Upper lobe of left lung (tissue), 6 donors: ENCODE measurements around the gene RFWD3. TPM values are rescaled to one million over a fixed set of nuclear protein-coding genes. Genes with fewer than 3 reads are reported as not detected.

Source experiments
- ATAC-seq, 2 donors: fragments of 200-7000 bp; cut with Tn5 transposase; one replicate each; pipeline ENCODE4 v1.9.1; 2022; ENCODE audit warnings: mild to moderate bottlenecking in 2 of 2, moderate library complexity in 2 of 2; ENCODE audit not compliant: low FRiP score in 2 of 2
- DNase-seq, 2 donors: peaks; one replicate each; pipeline ENCODE4 v3.0.0-alpha.2; 2019 to 2020
- H3K27ac ChIP-seq, 4 donors: fragments of 200-600 bp; sonication (generic); one replicate each; pipeline ENCODE4 v1.5.1; 2016 to 2019
- H3K27me3 ChIP-seq, 4 donors: fragments of 200-600 bp; sonication (generic); one replicate each; pipeline ENCODE4 v1.5.1; 2017 to 2019
- H3K36me3 ChIP-seq, 4 donors: fragments of 200-600 bp; sonication (generic); one replicate each; pipeline ENCODE4 v1.5.1; 2016 to 2019
- H3K4me1 ChIP-seq, 4 donors: fragments of 200-600 bp; sonication (generic); one replicate each; pipeline ENCODE4 v1.5.1; 2018 to 2019
- H3K4me3 ChIP-seq, 4 donors: fragments of 200-600 bp; sonication (generic); one replicate each; pipeline ENCODE4 v1.5.1; 2017 to 2019; ENCODE audit warnings: mild to moderate bottlenecking in 2 of 4, moderate library complexity in 1 of 4
- H3K9me3 ChIP-seq, 4 donors: fragments of 200-600 bp; sonication (generic); one replicate each; pipeline ENCODE4 v1.5.1; 2018 to 2019
- CTCF ChIP-seq, 6 experiments: fragments of 450-650 bp in 4 of 6; fragments of 200-600 bp in 2 of 6; sonication (generic) in 2 of 6; IDR thresholded peaks; one replicate each; pipeline ENCODE4 v1.5.1; 2016 to 2019; ENCODE audit warnings: antibody characterized with exemption in 6 of 6
- EP300 ChIP-seq, 4 donors: sonication (generic); formaldehyde crosslinking; IDR thresholded peaks; one replicate each; pipeline ENCODE4 v1.5.1; 2017; ENCODE audit warnings: antibody characterized with exemption in 4 of 4, control low read depth in 2 of 4
- POLR2A ChIP-seq, 4 donors: fragments of 450-650 bp; IDR thresholded peaks; one replicate each; pipeline ENCODE4 v1.5.1; 2016 to 2017; ENCODE audit warnings: antibody characterized with exemption in 4 of 4, mild to moderate bottlenecking in 2 of 4
- POLR2AphosphoS5 ChIP-seq, 2 donors: sonication (generic); formaldehyde crosslinking; IDR thresholded peaks; one replicate each; pipeline ENCODE4 v1.5.1; 2017; ENCODE audit warnings: antibody characterized with exemption in 2 of 2
- WGBS, 2 donors: methylation state at CpG; one replicate each; pipeline ENCODE4 v1.1.5; 2017 to 2018; 5-methylcytosine and 5-hydroxymethylcytosine counted together
- total RNA-seq, 6 donors: library from RNA; depleted of rRNA in 4 of 6; stranded (reverse); fragments of >200 nt in 4 of 6; gene quantifications; one replicate each; pipeline versions ENCODE4 v1.1.0 to v1.2.1, GENCODE V29; 2016 to 2021
- donor health status: DM: no; HTN: no; CAD: no; lungs with moderate emphysema.
- donor health status: DM: no; HTN: yes; CAD: no; lungs with severe emphysema.

The RFWD3 gene
- total RNA-seq, 6 donors from 2014 or later = 6.0 to 28.6 (median 20.0) TPM

GRCh38 chr16:74652249-74652648, 14.4 kb downstream of the RFWD3 start:
- Histone ChIP-seq H3K9me3 (no peaks in the 10 kb centered on the region), H3K4me3 (no peak overlapping the region), H3K4me1 (peaks cover 0 to 3% (median 0%) of the 10 kb centered on the region in 4 donors), H3K27ac (no peak overlapping the region), H3K36me3 (peaks cover 7 to 48% (median 28%) of the 10 kb centered on the region in 4 donors), H3K27me3 (no peaks in the 10 kb centered on the region)
- WGBS, 2 donors = 65 to 71% methylated on average over 1 of the region's 1 CpG
- no peak for ATAC-seq
- DNase-seq = no peak
- TF ChIP-seq POLR2AphosphoS5 (IDR thresholded peaks at IDR 0.05) (no peak), POLR2A (IDR thresholded peaks at IDR 0.05) (no peak)

GRCh38 chr16:74651841-74652240, 14.8 kb downstream of the RFWD3 start:
- peaks cover 7 to 52% (median 29%) of the 10 kb centered on the region in 4 donors for H3K36me3 ChIP-seq

GRCh38 chr16:74650966-74651567, 15.6 kb downstream of the RFWD3 start:
- no peak for ATAC-seq
- H3K4me3 ChIP-seq = no peak overlapping the region
- H3K36me3 ChIP-seq = peaks cover 7 to 60% (median 32%) of the 10 kb centered on the region in 4 donors
- 82 to 88% methylated on average over 6 of the region's 6 CpGs for WGBS, 2 donors
- H3K27ac ChIP-seq = no peak overlapping the region
- TF ChIP-seq EP300 (IDR thresholded peaks at IDR 0.05) = no peak
- peak in 1 of 6 experiments; percentile 21 for TF ChIP-seq CTCF (IDR thresholded peaks at IDR 0.05)
- H3K27me3 ChIP-seq = no peaks in the 10 kb centered on the region
- H3K4me1 ChIP-seq = no peaks in the 10 kb centered on the region
- DNase-seq = no peak
- no peaks in the 10 kb centered on the region for H3K9me3 ChIP-seq

More at GRCh38 chr16:74651841-74652240, 14.8 kb downstream of the RFWD3 start:
- DNase-seq = no peak
- TF ChIP-seq CTCF (IDR thresholded peaks at IDR 0.05) (no peak), POLR2A (IDR thresholded peaks at IDR 0.05) (no peak), POLR2AphosphoS5 (IDR thresholded peaks at IDR 0.05) (no peak), EP300 (IDR thresholded peaks at IDR 0.05) (no peak)
- Histone ChIP-seq H3K27ac (no peak overlapping the region), H3K27me3 (no peaks in the 10 kb centered on the region), H3K4me3 (no peak overlapping the region), H3K4me1 (peaks cover 0 to 3% (median 0%) of the 10 kb centered on the region in 4 donors), H3K9me3 (no peaks in the 10 kb centered on the region)
- WGBS, 2 donors = 88 to 90% methylated on average over 2 of the region's 2 CpGs
- ATAC-seq = no peak

- ATAC-seq (no peak), DNase-seq (no peak)
- Histone ChIP-seq H3K4me1 (no peaks in the 10 kb centered on the region), H3K9me3 (no peaks in the 10 kb centered on the region), H3K36me3 (peaks cover 10 to 66% (median 37%) of the 10 kb centered on the region in 4 donors), H3K27me3 (no peaks in the 10 kb centered on the region), H3K4me3 (no peak overlapping the region), H3K27ac (no peak overlapping the region)
- 68 to 83% methylated on average over 1 of the region's 1 CpG for WGBS, 2 donors
- TF ChIP-seq EP300 (IDR thresholded peaks at IDR 0.05) (no peak), POLR2AphosphoS5 (IDR thresholded peaks at IDR 0.05) (no peak), POLR2A (IDR thresholded peaks at IDR 0.05) (no peak), CTCF (IDR thresholded peaks at IDR 0.05) (no peak)
Measured at GRCh38 chr16:74649839-74650504, 16.7 kb downstream of the RFWD3 start.

- Histone ChIP-seq H3K27me3 (no peaks in the 10 kb centered on the region), H3K36me3 (peaks cover 29 to 96% (median 61%) of the 10 kb centered on the region in 4 donors), H3K4me1 (no peaks in the 10 kb centered on the region), H3K27ac (no peak overlapping the region), H3K4me3 (no peak overlapping the region), H3K9me3 (no peaks in the 10 kb centered on the region)
- TF ChIP-seq CTCF (IDR thresholded peaks at IDR 0.05) = no peak
- no peak for DNase-seq
- no peak for ATAC-seq
- WGBS, 2 donors = 95 to 96% methylated on average over 8 of the region's 8 CpGs
Measured at GRCh38 chr16:74641969-74642368, 24.7 kb downstream of the RFWD3 start.
